Calu3 (cell line): ENCODE data around the gene PARVB. TPM values are rescaled to one million over a fixed set of nuclear protein-coding genes. Genes with fewer than 3 reads are reported as not detected.

Source experiments
- BruUV-seq: library from RNA; stranded (reverse); fragments of 400-500 nt; replicated peaks from 2 replicates; lab custom pipeline; 2021; lab: Mats Ljungman, UMichigan
- CTCF ChIA-PET: fragments of 300-600 bp; sonication (Branson Sonifier 250); formaldehyde crosslinking; loops from one replicate; lab custom pipeline; 2022; ENCODE audit warnings: antibody characterized with exemption; lab: Charles Lee
- DNase-seq: peaks from one replicate; pipeline ENCODE4 v3.0.0; 2022
- H3K27ac Mint-ChIP-seq: one replicate; pipeline ENCODE4 v1.8.0; 2022; ENCODE audit warnings: mixed read lengths; ENCODE audit not compliant: unreplicated experiment
- H3K27me3 Mint-ChIP-seq: one replicate; pipeline ENCODE4 v1.8.0; 2022; ENCODE audit warnings: mixed read lengths; ENCODE audit not compliant: unreplicated experiment
- H3K36me3 Mint-ChIP-seq: one replicate; pipeline ENCODE4 v1.8.0; 2022; ENCODE audit warnings: mild to moderate bottlenecking, moderate library complexity, mixed read lengths; ENCODE audit not compliant: insufficient read depth, unreplicated experiment
- H3K4me1 Mint-ChIP-seq: one replicate; pipeline ENCODE4 v1.8.0; 2022; ENCODE audit warnings: mild to moderate bottlenecking, low read depth, mixed read lengths; ENCODE audit not compliant: unreplicated experiment
- H3K4me3 Mint-ChIP-seq: one replicate; pipeline ENCODE4 v1.8.0; 2022; ENCODE audit warnings: mild to moderate bottlenecking, low read depth, moderate library complexity, mixed read lengths; ENCODE audit not compliant: unreplicated experiment
- H3K9me3 Mint-ChIP-seq: one replicate; pipeline ENCODE4 v1.8.0; 2022; ENCODE audit warnings: low read depth, mixed read lengths; ENCODE audit not compliant: unreplicated experiment
- intact Hi-C: fragments of 100-400 bp; cut with micrococcal nuclease; formaldehyde crosslinking; loops from one replicate; pipeline ENCODE4 v1.10.0; 2022; ENCODE audit not compliant: unreplicated experiment
- total RNA-seq: library from RNA; stranded (reverse); gene quantifications from 2 replicates; pipeline ENCODE4 v1.2.3, GENCODE V29; 2022
- TF ChIP-seq, protein P1 (sequence below): fragments of 200-600 bp; IDR thresholded peaks from one replicate; pipeline ENCODE4 v1.8.0; 2022; ENCODE audit warnings: antibody characterized with exemption; ENCODE audit not compliant: unreplicated experiment

PARVB gene
- total RNA-seq, 1 experiment from 2014 or later = 15.6 TPM

DNA sequence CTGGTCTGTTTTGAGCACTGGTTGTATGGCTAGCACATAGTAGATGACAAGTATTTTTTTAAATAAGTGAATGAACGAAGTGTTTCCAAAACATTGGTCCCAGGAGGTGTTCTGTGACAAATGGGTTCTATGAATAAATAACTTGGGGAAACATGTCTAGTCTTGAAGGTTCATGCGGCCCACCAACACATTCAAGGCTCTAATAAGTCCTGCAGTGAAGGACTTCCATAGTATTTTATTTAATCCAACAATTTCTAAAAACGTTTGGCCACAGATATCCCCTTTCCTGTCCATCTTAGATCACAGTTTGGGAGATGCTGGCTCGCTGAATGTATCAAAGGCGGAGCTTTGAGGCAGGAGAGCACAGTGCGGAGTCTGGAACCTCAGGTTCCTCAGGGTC is 179.1 kb downstream of the PARVB start:
- peaks cover 100% of the 10 kb centered on the region for H3K27me3 Mint-ChIP-seq
- H3K4me3 Mint-ChIP-seq = no peak overlapping the region
- intact Hi-C loops = no loop called here
- TF ChIP-seq, protein P1, sequence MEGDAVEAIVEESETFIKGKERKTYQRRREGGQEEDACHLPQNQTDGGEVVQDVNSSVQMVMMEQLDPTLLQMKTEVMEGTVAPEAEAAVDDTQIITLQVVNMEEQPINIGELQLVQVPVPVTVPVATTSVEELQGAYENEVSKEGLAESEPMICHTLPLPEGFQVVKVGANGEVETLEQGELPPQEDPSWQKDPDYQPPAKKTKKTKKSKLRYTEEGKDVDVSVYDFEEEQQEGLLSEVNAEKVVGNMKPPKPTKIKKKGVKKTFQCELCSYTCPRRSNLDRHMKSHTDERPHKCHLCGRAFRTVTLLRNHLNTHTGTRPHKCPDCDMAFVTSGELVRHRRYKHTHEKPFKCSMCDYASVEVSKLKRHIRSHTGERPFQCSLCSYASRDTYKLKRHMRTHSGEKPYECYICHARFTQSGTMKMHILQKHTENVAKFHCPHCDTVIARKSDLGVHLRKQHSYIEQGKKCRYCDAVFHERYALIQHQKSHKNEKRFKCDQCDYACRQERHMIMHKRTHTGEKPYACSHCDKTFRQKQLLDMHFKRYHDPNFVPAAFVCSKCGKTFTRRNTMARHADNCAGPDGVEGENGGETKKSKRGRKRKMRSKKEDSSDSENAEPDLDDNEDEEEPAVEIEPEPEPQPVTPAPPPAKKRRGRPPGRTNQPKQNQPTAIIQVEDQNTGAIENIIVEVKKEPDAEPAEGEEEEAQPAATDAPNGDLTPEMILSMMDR = no peak
- no peaks in the 10 kb centered on the region for H3K9me3 Mint-ChIP-seq
- BruUV-seq = no TSS peak
- peaks cover 4% of the 10 kb centered on the region for H3K36me3 Mint-ChIP-seq
- no peaks in the 10 kb centered on the region for H3K4me1 Mint-ChIP-seq
- CTCF ChIA-PET = no interaction called here
- DNase-seq = no peak
- H3K27ac Mint-ChIP-seq = no peak overlapping the region

DNA sequence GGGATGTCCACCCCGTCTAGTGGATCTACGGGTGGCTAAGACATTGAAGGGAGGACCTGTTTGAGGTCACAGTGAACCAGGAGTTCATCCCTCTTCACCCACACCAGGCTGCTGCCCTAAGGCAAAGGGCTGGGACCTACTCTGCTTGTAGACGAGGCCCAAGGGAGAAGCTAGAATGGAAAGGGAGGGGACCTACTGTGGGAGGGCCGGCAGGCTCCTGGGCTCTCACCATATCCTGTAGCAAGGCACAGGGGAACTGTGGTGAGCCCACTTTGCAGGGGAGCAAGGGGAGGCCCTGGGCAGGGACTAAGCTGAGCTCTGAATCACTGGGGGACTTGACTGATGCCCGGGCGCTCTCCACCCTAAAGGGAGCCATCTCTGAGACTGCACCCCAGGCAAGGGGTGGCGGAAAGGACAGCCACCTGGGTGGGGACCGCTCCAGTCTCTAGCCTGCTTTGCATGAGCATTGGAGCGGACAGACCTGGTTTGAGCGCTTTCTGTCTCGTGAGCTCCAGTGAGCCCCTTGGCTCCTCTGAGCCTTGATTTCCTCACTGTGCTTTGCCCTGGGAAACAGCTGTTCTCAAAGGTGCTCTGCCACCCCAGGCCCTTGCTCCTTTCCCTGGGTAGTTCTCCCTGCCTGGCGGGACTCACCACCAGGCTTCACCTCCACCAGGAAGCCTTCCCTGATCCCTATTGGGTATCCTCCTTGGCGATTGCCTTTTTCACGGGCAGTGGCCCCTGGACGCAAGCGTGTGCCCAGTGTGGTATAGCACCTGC is 180.8 kb downstream of the PARVB start:
- Mint-ChIP-seq H3K4me3 (no peak overlapping the region), H3K9me3 (peaks cover 3% of the 10 kb centered on the region), H3K4me1 (no peaks in the 10 kb centered on the region), H3K27ac (no peak overlapping the region), H3K36me3 (peaks cover 4% of the 10 kb centered on the region), H3K27me3 (peaks cover 100% of the 10 kb centered on the region)
- CTCF ChIA-PET = no interaction called here
- intact Hi-C loops = no loop called here
- no TSS peak for BruUV-seq
- TF ChIP-seq, protein P1 = no peak
- DNase-seq = no peak

DNA sequence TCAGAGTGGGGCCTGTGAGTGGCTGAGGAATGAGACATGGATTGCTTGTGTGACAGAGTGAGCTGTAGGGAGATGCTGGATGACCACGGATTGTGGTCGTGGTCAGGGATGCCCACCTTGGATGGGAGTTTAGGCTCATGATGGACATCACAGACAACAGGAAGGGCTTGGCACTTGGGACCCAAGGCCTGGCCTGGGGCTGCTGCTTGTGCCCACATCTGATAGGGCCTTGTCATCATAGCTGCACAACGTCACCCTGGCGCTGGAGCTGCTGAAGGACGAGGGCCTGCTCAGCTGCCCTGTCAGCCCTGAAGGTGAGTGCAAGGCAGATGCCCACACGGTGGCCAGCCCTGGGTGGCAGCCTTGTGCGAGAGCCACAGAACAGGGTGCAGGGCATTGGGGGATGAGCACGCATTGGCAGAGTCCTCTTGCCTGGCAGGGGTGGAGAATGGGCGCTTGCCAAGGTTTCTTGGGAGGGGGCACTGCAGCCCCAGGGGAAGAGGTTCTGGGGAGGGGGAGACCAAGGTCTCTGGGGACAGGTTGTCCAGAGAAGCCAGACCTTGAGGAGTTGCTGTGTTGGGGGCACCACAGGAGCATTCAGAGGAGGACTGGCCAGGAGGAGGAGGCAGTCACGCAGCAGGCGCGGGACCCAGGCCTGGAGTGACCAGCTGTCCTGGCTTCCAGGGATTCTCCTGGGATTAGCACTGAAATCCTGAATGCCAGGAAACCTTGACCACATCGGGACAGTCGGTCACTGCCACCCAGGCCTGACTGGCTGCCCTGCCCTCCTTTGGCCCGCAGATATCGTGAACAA is 181.6 kb downstream of the PARVB start:
- DNase-seq = no peak
- no peak overlapping the region for H3K27ac Mint-ChIP-seq
- CTCF ChIA-PET = no interaction called here
- TF ChIP-seq, protein P1 = no peak
- no TSS peak for BruUV-seq
- no peak overlapping the region for H3K4me3 Mint-ChIP-seq
- peaks cover 3% of the 10 kb centered on the region for H3K9me3 Mint-ChIP-seq
- peaks cover 100% of the 10 kb centered on the region for H3K27me3 Mint-ChIP-seq
- H3K36me3 Mint-ChIP-seq = peaks cover 4% of the 10 kb centered on the region
- intact Hi-C loops = no loop called here
- H3K4me1 Mint-ChIP-seq = no peaks in the 10 kb centered on the region

DNA sequence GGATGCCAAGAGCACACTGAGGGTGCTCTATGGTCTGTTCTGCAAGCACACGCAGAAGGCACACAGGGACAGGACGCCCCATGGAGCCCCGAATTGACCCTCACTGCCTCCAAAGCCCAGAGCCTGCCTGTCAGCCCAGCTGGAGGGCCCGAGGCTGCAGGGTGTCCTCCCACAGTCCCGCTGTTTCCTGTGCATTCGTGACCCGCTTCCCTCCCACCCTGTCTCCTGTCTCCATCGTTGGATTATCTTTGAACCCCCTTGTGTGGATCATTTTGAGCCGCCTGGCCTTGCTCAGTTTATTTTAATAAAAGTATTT is 182.2 kb downstream of the PARVB start:
- Mint-ChIP-seq H3K27me3 (peaks cover 100% of the 10 kb centered on the region), H3K4me3 (no peak overlapping the region), H3K9me3 (peaks cover 3% of the 10 kb centered on the region), H3K36me3 (peaks cover 4% of the 10 kb centered on the region), H3K4me1 (no peaks in the 10 kb centered on the region), H3K27ac (no peak overlapping the region)
- DNase-seq = no peak
- CTCF ChIA-PET = no interaction called here
- TF ChIP-seq, protein P1 = no peak
- no TSS peak for BruUV-seq
- intact Hi-C loops = no loop called here
